Measurements from ENCODE around the gene TRIM24.

Gene TRIM24

DNA sequence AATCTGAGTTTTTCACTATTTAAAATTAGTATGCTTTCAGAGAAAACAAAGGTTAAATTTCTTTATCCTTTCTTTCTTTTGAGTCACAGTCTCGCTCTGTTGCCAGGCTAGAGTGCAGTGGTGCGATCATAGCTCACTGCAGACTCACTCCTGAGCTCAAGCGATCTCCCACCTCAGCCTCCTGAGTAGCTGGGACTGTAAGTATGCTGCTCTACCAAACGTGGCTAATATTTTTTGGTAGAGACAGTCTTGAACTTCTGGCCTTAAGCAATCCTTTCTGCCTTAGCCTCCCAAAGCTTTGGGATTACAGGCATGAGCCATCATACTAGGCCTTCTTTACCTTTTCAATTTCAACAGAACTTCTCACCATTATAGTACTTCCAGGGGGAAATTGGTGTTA is 113.7 kb downstream of the TRIM24 start:
- Histone ChIP-seq H3K4me2 (ENCODE audit: low read length) (no peak overlapping the region), H3K9me2 (ENCODE audit: low read depth, low read length) (no peaks in the 10 kb centered on the region), H3K36me3 (ENCODE audit: insufficient read depth, low read length) (peaks cover 84% of the 10 kb centered on the region), H3K9me3 (ENCODE audit: low read length) (no peaks in the 10 kb centered on the region), H3K4me3 (ENCODE audit: low read depth, low read length, poor library complexity, severe bottlenecking) (no peak overlapping the region), H2AFZ (ENCODE audit: low read length) (no peak overlapping the region), H3K79me2 (ENCODE audit: insufficient read depth, low read length) (no peaks in the 10 kb centered on the region), H3K4me1 (ENCODE audit: insufficient read depth, low read length, severe bottlenecking) (no peaks in the 10 kb centered on the region), H3K27me3 (ENCODE audit: insufficient read depth, low read length) (no peaks in the 10 kb centered on the region), H4K20me1 (ENCODE audit: insufficient read depth, low read length) (0 out of 2 replicates have a peak, but pooled peaks cover 3% of the 10 kb centered on the region), H3K27ac (ENCODE audit: low read depth, low read length, poor library complexity, severe bottlenecking) (no peak overlapping the region), H3K9ac (ENCODE audit: low read length) (no peak overlapping the region), H3F3A (ENCODE audit: insufficient read depth, low read length) (no peaks in the 10 kb centered on the region)
- TF ChIP-seq, protein P1, sequence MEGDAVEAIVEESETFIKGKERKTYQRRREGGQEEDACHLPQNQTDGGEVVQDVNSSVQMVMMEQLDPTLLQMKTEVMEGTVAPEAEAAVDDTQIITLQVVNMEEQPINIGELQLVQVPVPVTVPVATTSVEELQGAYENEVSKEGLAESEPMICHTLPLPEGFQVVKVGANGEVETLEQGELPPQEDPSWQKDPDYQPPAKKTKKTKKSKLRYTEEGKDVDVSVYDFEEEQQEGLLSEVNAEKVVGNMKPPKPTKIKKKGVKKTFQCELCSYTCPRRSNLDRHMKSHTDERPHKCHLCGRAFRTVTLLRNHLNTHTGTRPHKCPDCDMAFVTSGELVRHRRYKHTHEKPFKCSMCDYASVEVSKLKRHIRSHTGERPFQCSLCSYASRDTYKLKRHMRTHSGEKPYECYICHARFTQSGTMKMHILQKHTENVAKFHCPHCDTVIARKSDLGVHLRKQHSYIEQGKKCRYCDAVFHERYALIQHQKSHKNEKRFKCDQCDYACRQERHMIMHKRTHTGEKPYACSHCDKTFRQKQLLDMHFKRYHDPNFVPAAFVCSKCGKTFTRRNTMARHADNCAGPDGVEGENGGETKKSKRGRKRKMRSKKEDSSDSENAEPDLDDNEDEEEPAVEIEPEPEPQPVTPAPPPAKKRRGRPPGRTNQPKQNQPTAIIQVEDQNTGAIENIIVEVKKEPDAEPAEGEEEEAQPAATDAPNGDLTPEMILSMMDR (IDR thresholded peaks at IDR 0.05; ENCODE audit: low read length): no peak
- no peak for TF ChIP-seq EZH2 (IDR thresholded peaks at IDR 0.05; ENCODE audit: borderline replicate concordance, low read length)

DNA sequence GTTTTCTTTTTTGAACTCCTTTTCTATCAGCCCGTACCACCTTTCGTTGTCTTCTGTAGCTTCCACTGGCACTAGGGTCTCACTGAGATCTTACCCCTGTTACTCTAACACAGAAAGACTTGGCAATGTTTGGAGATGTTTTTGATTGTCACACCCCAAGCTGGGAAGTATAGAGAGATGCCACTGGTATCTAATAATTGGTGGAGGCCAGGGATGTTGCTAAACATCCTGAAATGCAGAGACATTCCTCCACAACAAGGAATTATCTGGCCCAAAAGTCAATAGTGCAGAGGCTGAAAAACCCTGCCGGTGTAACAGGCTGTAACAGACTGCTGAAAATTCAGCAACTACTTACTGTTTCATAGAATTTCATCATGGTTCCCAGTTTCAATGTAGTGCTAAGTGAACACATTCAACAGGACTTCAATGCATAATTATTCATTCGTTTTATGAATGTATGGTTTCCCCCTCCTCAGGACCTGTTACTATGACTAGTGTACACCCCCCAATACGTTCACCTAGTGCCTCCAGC is 115.9 kb downstream of the TRIM24 start:
- H4K20me1 ChIP-seq (ENCODE audit: insufficient read depth, low read length): no peaks in the 10 kb centered on the region
- H3F3A ChIP-seq (ENCODE audit: insufficient read depth, low read length): no peaks in the 10 kb centered on the region
- no peaks in the 10 kb centered on the region for H3K27me3 ChIP-seq (ENCODE audit: insufficient read depth, low read length)
- no peaks in the 10 kb centered on the region for H3K4me1 ChIP-seq (ENCODE audit: insufficient read depth, low read length, severe bottlenecking)
- TF ChIP-seq, protein P1 (IDR thresholded peaks at IDR 0.05; ENCODE audit: low read length): no peak
- no peak for TF ChIP-seq EZH2 (IDR thresholded peaks at IDR 0.05; ENCODE audit: borderline replicate concordance, low read length)
- no peaks in the 10 kb centered on the region for H3K9me3 ChIP-seq (ENCODE audit: low read length)
- no peaks in the 10 kb centered on the region for H3K9me2 ChIP-seq (ENCODE audit: low read depth, low read length)
- H3K27ac ChIP-seq (ENCODE audit: low read depth, low read length, poor library complexity, severe bottlenecking): no peak overlapping the region
- no peak overlapping the region for H3K4me3 ChIP-seq (ENCODE audit: low read depth, low read length, poor library complexity, severe bottlenecking)
- no peak overlapping the region for H2AFZ ChIP-seq (ENCODE audit: low read length)
- H3K9ac ChIP-seq (ENCODE audit: low read length): no peak overlapping the region
- H3K36me3 ChIP-seq (ENCODE audit: insufficient read depth, low read length): peaks cover 84% of the 10 kb centered on the region
- no peaks in the 10 kb centered on the region for H3K79me2 ChIP-seq (ENCODE audit: insufficient read depth, low read length)
- H3K4me2 ChIP-seq (ENCODE audit: low read length): no peak overlapping the region

DNA sequence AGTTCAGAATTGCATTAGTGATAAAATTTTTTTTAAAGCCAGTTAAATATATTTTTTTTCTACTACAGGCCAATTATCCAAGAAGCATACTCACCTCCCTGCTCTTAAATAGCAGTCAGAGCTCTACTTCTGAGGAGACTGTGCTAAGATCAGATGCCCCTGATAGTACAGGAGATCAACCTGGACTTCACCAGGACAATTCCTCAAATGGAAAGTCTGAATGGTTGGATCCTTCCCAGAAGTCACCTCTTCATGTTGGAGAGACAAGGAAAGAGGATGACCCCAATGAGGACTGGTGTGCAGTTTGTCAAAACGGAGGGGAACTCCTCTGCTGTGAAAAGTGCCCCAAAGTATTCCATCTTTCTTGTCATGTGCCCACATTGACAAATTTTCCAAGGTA is 119.1 kb downstream of the TRIM24 start:
- no peak overlapping the region for H2AFZ ChIP-seq (ENCODE audit: low read length)
- no peaks in the 10 kb centered on the region for H3K9me2 ChIP-seq (ENCODE audit: low read depth, low read length)
- no peaks in the 10 kb centered on the region for H3K27me3 ChIP-seq (ENCODE audit: insufficient read depth, low read length)
- no peaks in the 10 kb centered on the region for H4K20me1 ChIP-seq (ENCODE audit: insufficient read depth, low read length)
- H3K36me3 ChIP-seq (ENCODE audit: insufficient read depth, low read length): peaks cover 85% of the 10 kb centered on the region
- no peaks in the 10 kb centered on the region for H3F3A ChIP-seq (ENCODE audit: insufficient read depth, low read length)
- H3K27ac ChIP-seq (ENCODE audit: low read depth, low read length, poor library complexity, severe bottlenecking): no peak overlapping the region
- no peak overlapping the region for H3K4me2 ChIP-seq (ENCODE audit: low read length)
- TF ChIP-seq, protein P1 (IDR thresholded peaks at IDR 0.05; ENCODE audit: low read length): no peak
- no peak for TF ChIP-seq EZH2 (IDR thresholded peaks at IDR 0.05; ENCODE audit: borderline replicate concordance, low read length)
- no peak overlapping the region for H3K4me3 ChIP-seq (ENCODE audit: low read depth, low read length, poor library complexity, severe bottlenecking)
- no peak overlapping the region for H3K9ac ChIP-seq (ENCODE audit: low read length)
- H3K4me1 ChIP-seq (ENCODE audit: insufficient read depth, low read length, severe bottlenecking): no peaks in the 10 kb centered on the region
- no peaks in the 10 kb centered on the region for H3K79me2 ChIP-seq (ENCODE audit: insufficient read depth, low read length)
- no peaks in the 10 kb centered on the region for H3K9me3 ChIP-seq (ENCODE audit: low read length)
